HEK293 (cell line): ENCODE results near the gene PYCARD.
A peak's percentile ranks its signal among the peaks of the same experiment; 100 is the strongest.

Experiments
- BCL6B ChIP-seq: fragments of 450-650 bp; formaldehyde crosslinking; IDR thresholded peaks from 2 replicates; pipeline ENCODE4 v1.5.1; 2017; ENCODE audit warnings: missing biosample characterization, missing genetic modification characterization
- HOXD13 ChIP-seq: sonication (generic); formaldehyde crosslinking; IDR thresholded peaks from 2 replicates; pipeline ENCODE4 v1.8.0; 2022; ENCODE audit warnings: missing genetic modification reagents, borderline replicate concordance
- INSM2 ChIP-seq: fragments of 450-650 bp; formaldehyde crosslinking; IDR thresholded peaks from 2 replicates; pipeline ENCODE4 v1.5.1; 2016; ENCODE audit warnings: missing biosample characterization, missing genetic modification characterization
- PRDM1 ChIP-seq: fragments of 450-650 bp; formaldehyde crosslinking; IDR thresholded peaks from 2 replicates; pipeline ENCODE4; 2016; ENCODE audit warnings: missing biosample characterization, missing genetic modification characterization
- TSHZ1 ChIP-seq: fragments of 450-650 bp; formaldehyde crosslinking; IDR thresholded peaks from 2 replicates; pipeline ENCODE4 v1.5.1; 2016; ENCODE audit warnings: missing biosample characterization, missing genetic modification characterization, borderline replicate concordance
- YY1 ChIP-seq: fragments of 450-650 bp; formaldehyde crosslinking; IDR thresholded peaks from 2 replicates; pipeline ENCODE4 v1.5.1; 2018; ENCODE audit warnings: missing biosample characterization, missing genetic modification characterization
- ZBTB1 ChIP-seq: fragments of 450-650 bp; formaldehyde crosslinking; IDR thresholded peaks from 2 replicates; pipeline ENCODE4 v1.5.1; 2016; ENCODE audit warnings: missing biosample characterization, missing genetic modification characterization
- ZNF169 ChIP-seq: fragments of 450-650 bp; formaldehyde crosslinking; IDR thresholded peaks from 2 replicates; pipeline ENCODE4 v1.5.1; 2016; ENCODE audit warnings: missing biosample characterization, missing genetic modification characterization
- ZNF174 ChIP-seq: fragments of 450-650 bp; formaldehyde crosslinking; IDR thresholded peaks from 2 replicates; pipeline ENCODE4 v1.5.0; 2017; ENCODE audit warnings: missing biosample characterization, mild to moderate bottlenecking, missing genetic modification characterization
- ZNF175 ChIP-seq: fragments of 450-650 bp; formaldehyde crosslinking; IDR thresholded peaks from 2 replicates; pipeline ENCODE4 v1.5.1; 2016; ENCODE audit warnings: missing biosample characterization, missing genetic modification characterization
- ZNF202 ChIP-seq: fragments of 450-650 bp; formaldehyde crosslinking; IDR thresholded peaks from 2 replicates; pipeline ENCODE4 v1.5.1; 2016; ENCODE audit warnings: missing biosample characterization, missing genetic modification characterization, borderline replicate concordance
- ZNF239 ChIP-seq: fragments of 450-650 bp; formaldehyde crosslinking; IDR thresholded peaks from 2 replicates; pipeline ENCODE4 v1.5.1; 2016; ENCODE audit warnings: missing biosample characterization, missing genetic modification characterization
- ZNF354C ChIP-seq: fragments of 450-650 bp; formaldehyde crosslinking; IDR thresholded peaks from 2 replicates; pipeline ENCODE4 v1.5.1; 2016; ENCODE audit warnings: missing biosample characterization, missing genetic modification characterization, low read depth, borderline replicate concordance
- ZNF37A ChIP-seq: fragments of 450-650 bp; IDR thresholded peaks from 2 replicates; pipeline ENCODE4 v1.5.1; 2018; ENCODE audit warnings: missing biosample characterization, missing genetic modification characterization
- ZNF404 ChIP-seq: fragments of 450-650 bp; formaldehyde crosslinking; IDR thresholded peaks from 2 replicates; pipeline ENCODE4 v1.5.1; 2017; ENCODE audit warnings: missing biosample characterization, missing genetic modification characterization
- ZNF510 ChIP-seq: fragments of 450-650 bp; formaldehyde crosslinking; IDR thresholded peaks from 2 replicates; pipeline ENCODE4 v1.5.1; 2018; ENCODE audit warnings: mild to moderate bottlenecking, missing genetic modification characterization, missing biosample characterization; ENCODE audit not compliant: insufficient replicate concordance
- ZNF518A ChIP-seq: fragments of 450-650 bp; formaldehyde crosslinking; conservative IDR thresholded peaks from 2 replicates; pipeline ENCODE4 v1.5.1; 2016; ENCODE audit warnings: low read depth, missing biosample characterization, missing genetic modification characterization
- ZNF558 ChIP-seq: fragments of 450-650 bp; formaldehyde crosslinking; IDR thresholded peaks from 2 replicates; pipeline ENCODE4 v1.5.1; 2016; ENCODE audit warnings: missing biosample characterization, missing genetic modification characterization
- ZNF580 ChIP-seq: fragments of 450-650 bp; formaldehyde crosslinking; IDR thresholded peaks from 2 replicates; pipeline ENCODE4 v1.5.1; 2016; ENCODE audit warnings: missing biosample characterization, missing genetic modification characterization
- ZNF596 ChIP-seq: fragments of 450-650 bp; IDR thresholded peaks from 2 replicates; pipeline ENCODE4 v1.5.0; 2018; ENCODE audit warnings: missing biosample characterization, mild to moderate bottlenecking, missing genetic modification characterization, moderate library complexity
- ZNF624 ChIP-seq: fragments of 450-650 bp; formaldehyde crosslinking; IDR thresholded peaks from 2 replicates; pipeline ENCODE4 v1.5.1; 2017; ENCODE audit warnings: missing biosample characterization, missing genetic modification characterization
- ZNF664 ChIP-seq: fragments of 450-650 bp; formaldehyde crosslinking; IDR thresholded peaks from 2 replicates; pipeline ENCODE4 v1.5.1; 2016; ENCODE audit warnings: missing biosample characterization, missing genetic modification characterization
- ZNF670 ChIP-seq: fragments of 450-650 bp; formaldehyde crosslinking; IDR thresholded peaks from 2 replicates; pipeline ENCODE4 v1.5.1; 2016; ENCODE audit warnings: missing biosample characterization, missing genetic modification characterization, low read depth
- ZNF791 ChIP-seq: fragments of 450-650 bp; formaldehyde crosslinking; IDR thresholded peaks from 2 replicates; pipeline ENCODE4 v1.5.1; 2016; ENCODE audit warnings: missing biosample characterization, missing genetic modification characterization
- ZNF830 ChIP-seq: fragments of 450-650 bp; IDR thresholded peaks from 2 replicates; pipeline ENCODE4 v1.5.0; 2018; ENCODE audit warnings: missing biosample characterization, missing genetic modification characterization, low read depth, mild to moderate bottlenecking, moderate library complexity
- ZNF837 ChIP-seq: fragments of 450-650 bp; formaldehyde crosslinking; IDR thresholded peaks from 2 replicates; pipeline ENCODE4 v1.5.1; 2016; ENCODE audit warnings: missing biosample characterization, missing genetic modification characterization
- ZNF843 ChIP-seq: fragments of 450-650 bp; formaldehyde crosslinking; IDR thresholded peaks from 2 replicates; pipeline ENCODE4 v1.5.1; 2016; ENCODE audit warnings: missing biosample characterization, missing genetic modification characterization
- ZSCAN23 ChIP-seq: fragments of 450-650 bp; formaldehyde crosslinking; IDR thresholded peaks from 2 replicates; pipeline ENCODE4 v1.5.1; 2016; ENCODE audit warnings: missing biosample characterization, missing genetic modification characterization
- ZXDB ChIP-seq: fragments of 450-650 bp; formaldehyde crosslinking; IDR thresholded peaks from 2 replicates; pipeline ENCODE4 v1.5.1; 2016; ENCODE audit warnings: missing biosample characterization, missing genetic modification characterization

The PYCARD gene

GRCh38 chr16:31179747-31180459 lies 22.7 kb downstream of the PYCARD start, which contains the start of gene FUS (continued):
- TF ChIP-seq ZNF175, result no peak
- peak; percentile 63; the same call in 1 of the 2 replicates for TF ChIP-seq ZNF239 (tag by site-specific recombination)
- 0 out of 2 replicates have a peak, but pooled peaks have one; percentile 48 for TF ChIP-seq ZNF664
- TF ChIP-seq ZNF510 (tag by site-specific recombination), result no peak
- no peak for TF ChIP-seq ZNF202 (tag by site-specific recombination)
- peak; percentile 74 for TF ChIP-seq INSM2
- peak; percentile 94 for TF ChIP-seq YY1 (tag by site-specific recombination)
- no peak for TF ChIP-seq ZNF404 (tag by site-specific recombination)
- peak; percentile 54; the same call in 1 of the 2 replicates for TF ChIP-seq ZNF843 (tag by site-specific recombination)
- no peak for TF ChIP-seq ZNF596 (tag by site-specific recombination)
- no peak for TF ChIP-seq ZNF830 (tag by site-specific recombination)
- TF ChIP-seq ZXDB (tag by site-specific recombination), result peak; percentile 93
- TF ChIP-seq ZNF580 (tag by site-specific recombination), result no peak
- TF ChIP-seq ZNF354C, result no peak
- no peak; the same call in 1 of the 2 replicates for TF ChIP-seq PRDM1 (tag by site-specific recombination)
- no peak for TF ChIP-seq ZNF558 (tag by site-specific recombination)
- TF ChIP-seq ZNF518A, result no peak
- TF ChIP-seq ZNF169, result no peak
- no peak for TF ChIP-seq HOXD13 (CRISPR knock-in tag)
- TF ChIP-seq ZNF837 (tag by site-specific recombination), result no peak
- no peak for TF ChIP-seq ZNF624
- peak; percentile 56; the same call in 1 of the 2 replicates for TF ChIP-seq ZSCAN23 (tag by site-specific recombination)
- 0 out of 2 replicates have a peak, but pooled peaks have one; percentile 24 for TF ChIP-seq BCL6B
- TF ChIP-seq ZBTB1 (tag by site-specific recombination), result no peak
- TF ChIP-seq ZNF791 (tag by site-specific recombination), result no peak
- 0 out of 2 replicates have a peak, but pooled peaks have one; percentile 4 for TF ChIP-seq TSHZ1 (tag by site-specific recombination)
- TF ChIP-seq ZNF174 (tag by site-specific recombination), result no peak
- no peak for TF ChIP-seq ZNF37A (tag by site-specific recombination)
- no peak for TF ChIP-seq ZNF670
